GM18873 (cell line): Measurements from ENCODE around the gene NAV2.

ENCODE experiments used
- ATAC-seq: cut with Tn5 transposase; IDR thresholded peaks from one replicate; pipeline ENCODE4 v1.9.1; 2021; ENCODE audit warnings: mild to moderate bottlenecking, moderate library complexity, moderate number of reproducible peaks; ENCODE audit not compliant: unreplicated experiment, low FRiP score

The NAV2 gene

DNA sequence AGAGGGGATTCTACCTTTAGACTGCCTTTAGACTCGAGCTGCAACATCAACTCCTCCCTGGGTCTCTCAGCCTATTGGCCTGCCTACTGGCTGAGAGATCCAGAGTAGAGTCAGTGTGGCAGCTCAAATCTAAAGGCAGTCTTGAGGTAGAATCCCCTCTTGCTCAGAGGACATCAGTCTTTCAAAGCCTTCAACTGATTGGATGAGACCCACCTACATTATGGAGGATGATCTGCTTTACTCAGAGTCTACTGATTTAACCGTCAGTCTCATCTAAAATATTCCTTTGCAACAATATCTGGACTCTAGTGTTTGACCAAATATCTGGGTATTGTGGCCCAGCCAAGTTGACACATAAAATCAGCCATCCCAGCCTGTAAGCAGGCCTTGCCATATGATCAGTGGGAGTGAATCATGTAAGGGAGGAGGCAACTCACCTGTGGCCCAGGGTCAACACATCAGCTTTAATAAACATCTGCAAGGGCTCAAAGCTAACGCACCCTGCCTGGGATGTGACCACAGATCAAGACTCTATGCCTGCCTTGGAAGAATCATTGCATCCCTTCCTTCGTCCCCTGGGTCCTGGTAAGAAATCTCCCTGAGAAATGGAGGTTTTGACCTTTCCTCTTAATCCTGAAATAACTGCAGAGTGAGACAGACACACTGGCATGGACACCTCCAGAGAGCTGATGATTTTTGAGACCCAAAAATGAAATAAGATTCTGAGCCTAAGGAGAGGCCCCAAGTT lies 249.6 kb downstream of the NAV2 start:
- ATAC-seq = no peak

DNA sequence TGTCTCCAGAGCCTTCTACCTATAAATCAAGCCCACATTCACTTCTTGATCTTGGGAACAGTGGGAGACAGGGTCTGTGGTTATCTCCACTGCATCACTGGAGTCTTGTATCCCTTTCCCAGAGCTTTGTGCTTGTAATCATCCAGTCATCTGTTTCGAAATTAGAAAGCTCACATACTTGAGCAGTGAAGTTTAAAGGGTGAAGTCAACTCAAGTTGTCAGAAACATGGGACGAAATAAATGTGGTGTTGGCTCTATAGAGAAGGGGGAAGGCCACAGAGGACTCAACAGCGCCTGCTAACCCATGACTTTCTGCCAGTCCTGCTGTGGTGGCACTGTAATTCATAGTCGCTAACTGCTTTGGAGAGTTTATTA lies 250.2 kb downstream of the NAV2 start:
- ATAC-seq = no peak

DNA sequence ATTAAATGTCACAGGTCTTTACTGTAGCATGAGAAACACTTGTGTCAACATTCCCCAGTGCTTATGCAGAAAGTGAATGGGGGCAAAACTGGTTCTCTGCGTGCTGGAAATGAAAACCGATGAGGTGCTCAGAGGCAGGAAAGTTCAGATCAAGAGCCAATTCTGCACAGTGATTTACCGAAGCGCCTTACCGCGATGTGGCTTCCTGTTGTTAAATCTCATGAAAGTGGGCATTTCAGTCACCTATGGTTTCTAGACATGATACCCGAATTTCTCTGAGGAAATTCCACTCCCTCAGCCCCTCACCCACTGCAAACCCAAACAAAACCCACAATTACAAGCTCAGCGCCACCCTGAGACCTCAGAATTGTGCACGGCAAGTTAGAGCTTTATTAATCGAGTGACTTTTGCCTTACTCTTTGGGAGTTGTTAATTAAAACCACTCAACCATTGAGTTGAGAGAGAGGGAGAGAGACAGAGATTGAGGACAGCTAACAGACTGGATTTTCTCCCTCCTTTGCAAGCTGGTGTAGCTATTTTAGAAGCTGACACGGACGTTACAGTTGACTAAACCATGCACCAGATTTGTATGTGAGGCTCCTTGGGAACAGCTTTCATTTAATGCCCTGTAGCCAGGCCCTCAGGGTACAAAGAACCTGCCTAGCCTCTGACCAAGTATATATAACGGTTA lies 251.2 kb downstream of the NAV2 start:
- ATAC-seq = no peak

DNA sequence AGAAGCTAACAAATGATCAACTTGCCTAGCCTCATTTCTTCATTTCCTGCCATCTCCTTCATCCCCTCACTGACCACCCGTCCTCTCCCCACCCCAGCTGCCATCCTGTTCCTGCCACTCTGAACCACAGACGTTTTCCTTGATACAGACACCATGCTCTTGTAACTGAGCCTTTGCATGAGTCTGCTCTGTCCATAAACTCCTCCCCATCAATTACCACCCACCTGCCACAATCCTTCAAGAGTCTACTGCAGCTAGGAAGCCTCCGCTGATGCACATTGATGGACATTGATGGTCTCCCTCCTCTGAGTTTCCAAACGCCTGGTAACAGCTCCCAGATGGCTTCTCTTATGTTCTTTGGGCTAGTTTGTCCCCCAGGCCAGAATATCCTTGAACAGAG lies 253.8 kb downstream of the NAV2 start:
- ATAC-seq = no peak

DNA sequence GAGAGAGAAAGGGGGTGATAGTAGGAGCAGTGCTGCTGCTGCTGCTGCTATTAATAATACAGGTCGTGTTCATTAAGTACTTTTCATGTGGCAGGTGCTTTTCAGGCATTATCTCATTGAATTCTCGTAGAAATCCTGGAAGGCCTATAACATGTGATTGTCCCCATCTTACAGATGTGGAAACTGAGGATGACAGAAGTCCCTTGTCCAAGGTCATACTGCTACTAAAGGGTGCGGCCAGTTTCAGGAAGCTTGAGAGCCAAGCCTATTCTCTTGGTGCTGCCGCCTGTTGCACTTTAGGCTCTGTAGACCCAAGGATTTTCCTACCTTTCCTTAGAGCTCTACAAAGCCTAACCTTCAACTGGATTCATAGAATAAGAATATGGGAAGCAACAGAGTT lies 254.3 kb downstream of the NAV2 start:
- ATAC-seq = no peak

DNA sequence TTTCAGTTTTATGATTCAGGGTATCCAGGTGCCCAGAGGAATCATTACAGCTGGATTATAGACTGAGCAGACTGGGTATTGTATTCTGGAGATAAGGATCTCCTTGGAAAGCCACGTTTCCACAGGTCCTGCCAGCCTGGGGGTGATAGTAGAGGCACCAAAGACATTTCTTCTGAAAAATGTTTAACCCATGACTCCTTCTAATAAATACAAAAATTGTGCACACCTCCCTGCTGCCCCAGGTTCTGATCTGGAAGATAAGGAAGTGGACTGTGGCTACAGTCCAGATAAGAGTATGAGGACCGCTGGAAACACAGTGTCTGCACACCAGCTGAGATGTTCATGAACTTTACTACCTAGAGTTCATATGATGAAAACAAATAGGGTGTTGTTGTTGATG lies 255.2 kb downstream of the NAV2 start:
- ATAC-seq = no peak

DNA sequence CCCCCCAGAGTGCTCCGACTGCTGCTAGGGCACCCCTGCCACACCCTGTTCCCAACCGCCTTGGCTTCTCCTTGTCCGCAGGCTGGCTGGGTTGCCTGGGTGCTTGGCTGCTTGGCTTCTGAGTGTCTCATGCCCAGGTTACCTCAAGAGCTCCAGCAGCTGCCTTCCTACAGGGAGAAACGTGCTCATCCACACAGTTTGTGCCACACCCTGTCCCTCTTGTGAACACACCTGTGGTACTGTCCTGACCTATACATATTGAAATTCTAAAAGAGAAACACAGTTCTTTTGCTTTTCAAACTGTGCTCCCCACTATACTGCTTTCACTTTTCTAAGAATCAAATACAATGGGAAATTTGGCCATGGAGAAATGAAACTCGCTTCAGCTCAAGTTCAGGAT lies 256.2 kb downstream of the NAV2 start:
- ATAC-seq = no peak

DNA sequence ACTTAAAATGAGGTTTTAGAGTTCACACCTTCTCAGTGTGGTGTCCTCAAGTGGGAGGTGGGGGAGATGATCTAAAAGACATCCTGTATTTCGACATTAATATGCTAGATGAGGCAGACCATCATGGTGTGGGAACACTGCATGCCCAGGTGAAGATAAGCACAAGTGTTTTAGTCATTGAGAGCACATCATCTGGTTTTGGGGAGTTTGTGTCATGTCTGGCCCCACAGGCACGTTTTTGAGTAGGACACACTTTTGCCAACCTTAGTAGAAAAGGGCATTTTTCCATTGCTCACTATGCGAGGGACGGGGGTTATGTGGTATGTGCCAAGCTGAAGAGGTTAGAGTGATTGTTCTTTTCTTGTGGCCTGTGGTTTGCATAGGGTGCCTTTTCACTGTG lies 258.3 kb downstream of the NAV2 start:
- no peak for ATAC-seq

DNA sequence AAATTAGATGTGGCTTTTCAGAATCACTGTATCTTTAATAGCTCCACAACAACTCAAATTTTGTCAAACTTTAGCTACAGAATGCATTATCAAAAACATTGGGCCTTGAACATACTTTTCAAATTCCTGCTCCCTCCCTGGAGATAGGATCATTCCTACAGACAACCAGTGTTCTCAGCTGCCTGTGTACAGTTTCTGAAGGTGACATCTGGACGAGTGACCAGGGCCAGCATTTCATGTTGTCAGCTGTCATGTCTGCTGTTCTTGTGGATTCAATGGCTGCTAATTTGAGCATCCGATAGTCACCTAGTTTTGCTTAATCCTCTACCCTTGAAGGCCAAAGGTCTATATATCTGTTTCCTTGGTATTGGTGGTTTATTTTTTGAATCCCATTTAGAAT lies 259.5 kb downstream of the NAV2 start:
- ATAC-seq = no peak

DNA sequence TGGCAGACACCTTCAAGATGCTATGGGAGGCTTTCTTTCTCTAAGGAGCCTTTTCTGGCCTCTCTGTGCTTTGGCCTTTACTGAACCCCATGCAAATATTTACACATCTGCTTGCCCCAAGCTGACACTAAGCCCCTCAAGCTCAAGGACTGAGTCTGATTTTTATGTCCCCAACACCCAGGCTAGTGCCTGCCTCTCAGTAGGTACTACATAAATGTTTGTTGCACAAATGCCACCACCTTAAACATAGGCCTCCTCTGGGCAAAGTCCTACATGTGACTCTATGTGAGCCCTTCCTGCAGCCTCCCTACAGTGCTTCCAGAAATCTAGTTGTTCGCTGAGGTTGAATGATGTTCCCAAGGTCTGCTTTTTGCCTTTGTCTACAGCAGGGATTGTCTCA lies 260.0 kb downstream of the NAV2 start:
- ATAC-seq = no peak

DNA sequence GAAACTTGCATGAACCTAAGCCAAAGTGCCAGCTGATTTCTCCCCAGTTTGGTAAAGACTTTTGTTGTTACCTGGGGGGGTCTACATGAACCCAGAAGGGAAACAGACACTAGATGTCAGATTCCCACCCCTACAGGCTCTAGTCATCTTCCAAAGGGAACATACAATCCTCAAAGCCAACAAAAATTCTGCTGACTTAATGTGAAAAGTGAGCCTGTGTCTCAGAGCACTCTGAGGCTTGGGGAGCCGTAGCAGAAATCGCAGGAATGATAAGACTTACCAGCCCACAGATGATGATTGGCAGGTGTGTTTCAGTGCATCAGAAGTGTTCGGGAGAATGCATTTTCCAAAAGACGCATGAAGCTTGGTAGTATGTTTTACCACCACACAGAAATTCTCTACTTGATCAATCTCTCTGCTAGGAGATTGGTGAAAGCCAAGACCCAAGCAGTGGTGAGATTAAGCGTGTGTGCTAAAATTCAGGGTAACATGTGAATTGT lies 260.5 kb downstream of the NAV2 start:
- no peak for ATAC-seq

DNA sequence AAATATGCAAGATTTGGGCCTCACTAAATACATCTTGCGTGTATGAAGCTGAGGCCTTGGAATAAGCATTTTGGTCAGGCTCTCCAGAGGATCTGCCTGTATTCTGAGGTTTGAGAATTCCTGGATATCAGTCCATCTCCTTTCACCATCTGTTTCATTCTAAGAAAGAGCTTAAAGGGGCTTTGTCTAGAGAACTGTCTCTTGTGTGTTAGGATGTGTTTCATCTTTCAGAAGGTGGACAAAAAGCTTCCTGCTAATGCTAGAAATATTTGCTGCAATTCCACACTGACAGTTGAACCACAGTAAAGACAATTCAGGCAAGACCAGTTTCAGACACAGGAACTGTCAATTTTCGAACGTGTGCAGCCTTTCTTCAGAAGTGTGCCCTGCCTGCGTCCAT lies 262.2 kb downstream of the NAV2 start:
- ATAC-seq = no peak

DNA sequence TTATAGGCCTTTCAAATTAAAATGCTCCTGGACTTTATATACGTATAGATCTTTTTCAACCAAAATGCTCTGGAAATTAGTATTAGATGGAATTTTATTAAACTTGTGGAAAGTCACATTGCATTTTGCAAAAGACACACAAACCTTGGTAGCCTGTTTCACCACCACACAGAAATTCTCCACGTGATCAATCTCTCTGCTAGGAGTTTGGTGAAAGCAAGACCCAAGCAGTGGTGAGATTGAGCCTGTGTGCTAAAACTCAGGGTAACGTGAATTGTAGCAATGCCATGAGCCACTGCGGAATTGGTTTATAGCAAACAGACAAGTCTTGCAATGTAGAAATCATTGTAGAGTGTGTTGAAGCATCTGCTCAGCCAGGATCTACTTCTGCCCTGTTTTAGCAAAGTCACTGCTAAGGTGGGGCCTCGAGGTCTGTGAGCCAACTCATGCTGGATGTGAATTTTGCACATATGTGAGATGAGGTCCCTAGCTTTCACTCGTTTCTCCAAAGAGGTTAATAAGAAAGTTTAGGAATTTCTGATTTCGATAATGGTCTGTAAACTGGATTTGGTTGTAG lies 262.9 kb downstream of the NAV2 start:
- ATAC-seq = no peak

DNA sequence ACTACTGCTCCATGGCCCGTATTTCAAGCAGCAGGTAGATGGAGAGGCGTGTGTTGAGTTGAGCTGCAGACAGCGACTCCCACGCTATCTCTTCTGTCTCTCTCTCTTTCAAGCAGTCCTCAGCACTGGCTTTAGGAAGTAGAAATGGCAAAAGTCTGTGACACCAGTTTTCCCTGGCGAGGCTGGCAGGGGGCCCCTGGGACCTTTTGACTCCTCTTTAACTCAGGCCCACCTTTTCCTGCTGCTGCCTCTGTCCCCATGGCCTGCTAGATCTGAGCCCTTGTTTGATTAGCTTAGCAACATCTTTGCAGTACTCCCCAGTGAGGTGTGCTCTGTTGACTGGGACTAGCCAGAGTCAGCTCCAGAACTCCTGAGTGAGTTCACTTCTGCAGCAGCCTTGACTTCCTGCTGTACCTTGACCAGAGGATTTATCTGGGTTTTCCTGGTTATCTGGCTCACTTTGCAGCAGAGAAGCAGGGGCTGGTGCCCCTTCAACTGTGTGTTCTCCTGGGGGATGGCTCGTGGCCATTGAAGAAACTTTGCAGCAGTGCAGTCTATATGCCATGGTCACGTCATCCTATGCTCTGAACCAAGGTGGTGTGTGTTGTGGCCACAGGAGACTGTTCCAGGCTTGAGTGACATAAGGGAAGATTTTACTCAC lies 263.8 kb downstream of the NAV2 start:
- ATAC-seq = no peak

DNA sequence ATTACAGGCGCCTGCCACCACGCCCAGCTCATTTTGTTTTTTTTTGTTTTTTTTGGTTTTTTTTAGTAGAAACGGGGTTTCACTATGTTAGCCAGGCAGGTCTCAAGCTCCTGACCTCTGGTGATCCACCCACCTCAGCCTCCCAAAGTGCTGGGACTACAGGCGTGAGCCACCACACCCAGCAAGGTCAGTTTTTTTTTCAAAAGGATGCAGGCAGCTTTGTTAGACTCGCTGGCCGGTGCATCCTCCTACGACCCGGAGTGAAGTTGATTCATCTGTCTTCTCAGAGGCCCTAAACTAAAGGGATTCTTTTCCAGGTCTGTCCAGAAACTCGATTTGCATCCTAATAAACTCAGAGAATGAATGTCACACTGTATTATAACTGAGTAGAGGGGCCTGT lies 265.3 kb downstream of the NAV2 start:
- no peak for ATAC-seq

DNA sequence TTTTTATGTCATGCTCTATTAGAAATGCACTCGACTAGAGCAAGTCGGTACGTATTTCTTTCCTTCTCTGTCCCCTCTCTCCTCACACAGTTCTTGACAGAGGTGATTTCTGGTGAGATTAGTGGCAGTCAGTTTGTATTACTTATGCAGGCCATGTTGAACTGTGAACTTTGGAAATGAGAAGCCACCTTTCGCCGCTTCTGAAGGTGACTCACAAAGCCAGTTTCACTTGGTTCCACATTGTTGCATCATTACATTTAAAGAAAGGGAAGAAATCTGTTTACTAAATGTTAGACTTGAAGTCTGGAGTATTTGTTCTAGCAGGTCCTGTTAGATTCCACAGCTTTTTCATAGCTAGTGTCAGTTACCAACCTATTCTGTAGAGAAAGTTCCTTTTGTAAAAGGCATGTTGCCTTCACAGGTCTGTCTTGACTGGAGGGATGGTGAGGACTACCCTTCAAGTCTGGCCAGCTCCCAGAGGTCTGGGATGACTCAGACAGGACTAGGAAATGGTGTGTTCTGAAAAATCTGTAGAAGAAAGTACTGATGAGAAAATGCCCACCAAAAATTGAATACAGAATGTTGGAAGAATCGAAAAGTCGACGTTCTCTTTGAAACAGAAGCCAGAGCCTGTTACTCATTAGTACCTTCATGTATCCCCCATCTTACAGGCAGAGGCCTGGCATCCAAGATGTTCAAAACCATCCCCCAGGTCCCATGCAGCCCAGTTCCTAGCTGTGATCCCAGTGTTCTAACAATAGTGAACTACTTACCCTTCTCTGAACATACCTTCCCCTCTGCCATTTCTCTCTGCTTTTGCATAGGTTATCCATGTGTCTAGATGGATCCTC lies 266.3 kb downstream of the NAV2 start:
- ATAC-seq = peak; percentile 65

DNA sequence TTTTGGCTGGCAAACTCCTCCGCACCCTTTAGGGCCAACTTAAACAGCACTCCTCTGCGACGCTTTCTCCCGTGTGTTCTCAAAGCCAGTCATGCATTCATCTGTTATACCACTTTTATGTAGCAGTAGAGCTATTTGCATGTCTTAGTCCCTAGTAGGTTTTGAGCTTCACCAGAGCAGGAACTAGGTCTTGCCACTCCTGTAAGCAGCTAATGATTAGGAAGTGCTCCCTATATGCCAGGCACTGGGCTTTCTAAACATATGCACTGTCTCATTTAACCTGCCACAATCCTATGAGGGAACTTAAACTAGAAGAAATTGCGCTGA lies 266.8 kb downstream of the NAV2 start:
- peak; percentile 79 for ATAC-seq

DNA sequence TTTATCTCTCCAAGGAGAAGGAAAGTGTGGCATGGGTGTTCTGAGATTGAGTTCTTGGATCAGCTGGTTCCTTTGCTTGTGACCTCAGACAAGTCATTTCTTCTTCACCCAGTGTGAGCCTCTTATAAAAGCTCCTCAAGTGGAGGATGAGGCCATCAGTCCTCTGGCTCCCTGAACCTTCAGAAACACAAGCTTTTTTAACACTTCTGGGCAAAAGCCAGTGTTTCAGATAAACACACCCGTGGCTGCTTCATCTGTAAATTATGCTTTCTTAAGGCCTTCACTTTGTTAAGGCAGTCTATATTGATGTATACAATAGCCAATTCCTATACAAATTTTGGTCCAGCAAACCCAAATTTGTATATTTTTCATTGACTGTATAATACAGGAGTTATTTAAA lies 267.8 kb downstream of the NAV2 start:
- no peak for ATAC-seq

DNA sequence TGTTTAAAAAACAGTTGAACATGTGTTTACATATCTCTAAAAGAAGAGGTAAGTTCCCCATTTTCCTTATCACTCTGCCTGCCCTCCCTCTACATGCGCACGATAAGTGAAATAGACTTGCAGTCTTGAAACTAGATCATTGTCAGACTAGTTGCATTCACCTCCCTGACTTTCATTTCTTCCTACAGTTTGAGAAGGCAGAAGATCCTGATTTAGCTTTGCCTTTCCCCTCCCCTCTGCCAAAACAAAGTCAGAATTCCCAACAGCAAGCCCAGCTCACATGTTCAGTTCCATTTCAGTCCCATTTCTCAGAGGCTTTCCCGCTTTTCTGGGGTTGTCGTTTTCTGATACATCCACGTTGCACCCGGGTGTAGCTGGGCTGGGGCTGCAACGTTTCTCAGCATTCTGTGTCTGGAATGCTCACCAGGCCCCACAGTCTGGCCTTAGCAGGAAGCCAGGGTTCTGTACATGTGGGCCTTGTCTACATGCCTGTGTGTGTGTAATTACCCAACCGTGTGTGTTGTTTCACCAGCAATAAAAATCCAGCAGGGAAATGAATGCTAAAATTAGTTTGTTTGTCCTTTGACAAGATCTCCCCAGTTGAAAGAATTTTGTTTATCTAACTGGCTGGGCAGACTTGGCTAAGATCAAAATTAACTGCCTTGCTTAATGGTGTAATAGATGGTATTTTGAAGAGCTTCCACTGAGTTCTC lies 268.5 kb downstream of the NAV2 start:
- ATAC-seq = no peak
